ENCODE results near the gene SLC15A3. TPM values are rescaled to one million over a fixed set of nuclear protein-coding genes. Genes with fewer than 3 reads are reported as not detected.

SLC15A3 gene
- total and polyA plus RNA-seq, 10 donors: 62.9 to 139 (median 115) TPM

DNA sequence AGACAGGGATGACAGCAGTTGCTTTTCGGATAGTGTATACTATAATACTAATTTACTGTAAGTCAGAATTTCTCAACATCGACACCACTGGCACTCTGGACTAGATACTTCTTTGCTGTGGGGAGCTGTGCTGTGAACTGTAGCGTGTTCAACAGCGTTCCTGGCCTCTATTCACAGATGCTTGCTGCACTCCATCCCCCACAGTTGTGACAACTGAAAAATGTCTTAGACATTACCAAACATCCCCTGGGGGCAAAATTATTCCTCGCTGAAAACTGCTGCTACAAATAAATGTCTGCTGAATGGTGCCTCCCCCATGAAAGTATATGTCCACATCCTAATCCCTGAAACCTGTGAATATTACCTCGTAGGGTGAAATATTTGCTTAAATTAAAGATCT, 7.5 kb upstream of the SLC15A3 start:
- H3K36me3 ChIP-seq: no peaks in the 10 kb centered on the region
- TF ChIP-seq, protein P1, sequence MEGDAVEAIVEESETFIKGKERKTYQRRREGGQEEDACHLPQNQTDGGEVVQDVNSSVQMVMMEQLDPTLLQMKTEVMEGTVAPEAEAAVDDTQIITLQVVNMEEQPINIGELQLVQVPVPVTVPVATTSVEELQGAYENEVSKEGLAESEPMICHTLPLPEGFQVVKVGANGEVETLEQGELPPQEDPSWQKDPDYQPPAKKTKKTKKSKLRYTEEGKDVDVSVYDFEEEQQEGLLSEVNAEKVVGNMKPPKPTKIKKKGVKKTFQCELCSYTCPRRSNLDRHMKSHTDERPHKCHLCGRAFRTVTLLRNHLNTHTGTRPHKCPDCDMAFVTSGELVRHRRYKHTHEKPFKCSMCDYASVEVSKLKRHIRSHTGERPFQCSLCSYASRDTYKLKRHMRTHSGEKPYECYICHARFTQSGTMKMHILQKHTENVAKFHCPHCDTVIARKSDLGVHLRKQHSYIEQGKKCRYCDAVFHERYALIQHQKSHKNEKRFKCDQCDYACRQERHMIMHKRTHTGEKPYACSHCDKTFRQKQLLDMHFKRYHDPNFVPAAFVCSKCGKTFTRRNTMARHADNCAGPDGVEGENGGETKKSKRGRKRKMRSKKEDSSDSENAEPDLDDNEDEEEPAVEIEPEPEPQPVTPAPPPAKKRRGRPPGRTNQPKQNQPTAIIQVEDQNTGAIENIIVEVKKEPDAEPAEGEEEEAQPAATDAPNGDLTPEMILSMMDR (IDR thresholded peaks at IDR 0.05 in 8 of 11, conservative IDR thresholded peaks at IDR 0.05 in 3 of 11): no peak
- no peak for TF ChIP-seq POLR2AphosphoS5 (IDR thresholded peaks at IDR 0.05)
- no peak for TF ChIP-seq POLR2A (IDR thresholded peaks at IDR 0.05)
- WGBS, 5 donors: 76 to 86% (median 82%) methylated on average over 6 of the region's 6 CpGs
- no peaks in the 10 kb centered on the region for H3K9me3 ChIP-seq
- H3K27me3 ChIP-seq (replicated peaks in 1 of 7): peaks cover 0 to 5% (median 0%) of the 10 kb centered on the region in 7 donors
- no peak overlapping the region for H3K4me3 ChIP-seq
- peaks cover 0 to 19% (median 9%) of the 10 kb centered on the region in 6 donors for H3K4me1 ChIP-seq
- no peak overlapping the region for H3K27ac ChIP-seq
- intact Hi-C loops (cut with DNase I; ENCODE audit: low total_unique reads): no loop called here
- DNase-seq: no peak

DNA sequence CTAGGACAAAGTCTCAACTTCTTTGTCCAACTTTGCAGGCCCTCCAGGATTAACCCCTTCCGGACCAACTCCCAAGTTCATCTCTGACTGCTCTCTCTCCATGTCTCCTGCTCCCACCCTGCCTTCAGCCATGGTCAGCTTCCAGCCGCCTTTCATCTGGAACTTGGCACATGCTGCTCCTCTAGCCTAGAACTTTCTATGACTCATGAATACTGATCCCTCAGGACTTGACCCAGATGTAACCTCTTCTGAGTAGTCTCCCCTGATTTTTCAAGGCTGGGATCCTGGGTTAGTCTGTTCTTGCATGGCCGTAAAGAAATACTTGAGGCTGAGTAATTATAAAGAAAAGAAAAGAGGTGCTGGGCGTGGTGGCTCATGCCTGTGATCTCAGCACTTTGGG, 5.2 kb upstream of the SLC15A3 start:
- no peak for DNase-seq
- Histone ChIP-seq H3K36me3 (no peaks in the 10 kb centered on the region), H3K4me1 (peaks cover 7 to 41% (median 29%) of the 10 kb centered on the region in 6 donors), H3K27ac (no peak overlapping the region), H3K9me3 (no peaks in the 10 kb centered on the region), H3K4me3 (no peak overlapping the region), H3K27me3 (replicated peaks in 1 of 7) (peaks cover 0 to 5% (median 0%) of the 10 kb centered on the region in 7 donors)
- 86 to 94% (median 88%) methylated on average over 4 of the region's 4 CpGs for WGBS, 5 donors
- intact Hi-C loops (cut with DNase I; ENCODE audit: low total_unique reads): no loop called here
- no peak for TF ChIP-seq POLR2AphosphoS5 (IDR thresholded peaks at IDR 0.05)
- TF ChIP-seq POLR2A (IDR thresholded peaks at IDR 0.05): no peak
- TF ChIP-seq, protein P1 (IDR thresholded peaks at IDR 0.05 in 8 of 11, conservative IDR thresholded peaks at IDR 0.05 in 3 of 11): no peak

DNA sequence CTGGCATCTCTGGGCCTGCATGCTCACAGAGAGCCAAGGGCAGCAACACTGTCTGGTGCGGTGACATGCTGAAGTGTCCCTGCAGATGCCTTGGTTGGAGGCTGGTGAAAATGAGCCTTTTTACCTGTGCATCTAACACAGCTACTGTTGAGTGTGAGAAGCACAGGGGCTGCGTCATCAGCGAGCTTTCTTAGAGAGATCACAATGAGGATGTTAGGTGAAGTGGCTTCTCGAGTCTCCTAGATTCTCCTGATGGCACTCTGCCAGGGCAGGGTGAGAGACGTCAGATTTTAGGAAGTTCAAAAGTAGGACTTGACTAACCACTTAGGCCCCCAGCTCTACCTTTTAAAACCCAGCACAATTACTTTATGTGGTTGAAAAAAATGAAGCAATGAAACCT, 3.6 kb upstream of the SLC15A3 start:
- TF ChIP-seq, protein P1 (IDR thresholded peaks at IDR 0.05 in 8 of 11, conservative IDR thresholded peaks at IDR 0.05 in 3 of 11): no peak
- TF ChIP-seq POLR2A (IDR thresholded peaks at IDR 0.05) (no peak), POLR2AphosphoS5 (IDR thresholded peaks at IDR 0.05) (no peak)
- Histone ChIP-seq H3K9me3 (no peaks in the 10 kb centered on the region), H3K36me3 (no peaks in the 10 kb centered on the region), H3K27ac (peak overlapping the region in 1 of 8 donors; percentile 93), H3K4me1 (peaks cover 7 to 53% (median 35%) of the 10 kb centered on the region in 6 donors), H3K4me3 (no peak overlapping the region), H3K27me3 (replicated peaks in 1 of 7) (peaks cover 0 to 6% (median 0%) of the 10 kb centered on the region in 7 donors)
- 25 to 45% (median 37%) methylated on average over 5 of the region's 5 CpGs for WGBS, 5 donors
- peak; percentile 70 for DNase-seq
- intact Hi-C loops (cut with DNase I; ENCODE audit: low total_unique reads): no loop called here

DNA sequence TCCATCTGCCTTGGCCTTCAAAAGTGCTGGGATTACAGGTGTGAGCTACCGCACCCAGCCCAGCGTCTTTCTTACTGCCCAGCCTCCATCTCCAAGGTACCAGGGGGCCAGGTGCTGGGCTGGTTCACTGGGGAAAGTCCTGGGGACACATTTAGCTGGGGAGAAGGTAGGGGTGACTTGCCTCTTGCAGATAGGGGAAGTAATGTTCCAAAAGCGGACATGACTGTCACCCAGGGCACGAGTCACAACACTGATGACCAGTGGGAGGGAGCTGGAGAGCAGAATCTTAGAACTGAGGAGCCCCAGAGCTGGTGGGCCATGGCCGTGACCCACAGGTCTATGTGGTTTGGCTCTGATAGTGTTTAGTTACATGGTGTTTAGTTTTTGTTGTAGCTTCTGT, 2.4 kb upstream of the SLC15A3 start:
- WGBS, 5 donors: 59 to 72% (median 62%) methylated on average over 5 of the region's 5 CpGs
- Histone ChIP-seq H3K4me1 (peaks cover 15 to 64% (median 46%) of the 10 kb centered on the region in 6 donors), H3K36me3 (no peaks in the 10 kb centered on the region), H3K9me3 (no peaks in the 10 kb centered on the region), H3K4me3 (peak overlapping the region in 1 of 8 donors; percentile 88), H3K27me3 (replicated peaks in 1 of 7) (peaks cover 0 to 6% (median 0%) of the 10 kb centered on the region in 7 donors), H3K27ac (peak overlapping the region in 7 of 8 donors; percentile 44 to 98 (median 92))
- peak in 1 of 3 donors; percentile 56 for TF ChIP-seq POLR2AphosphoS5 (IDR thresholded peaks at IDR 0.05)
- TF ChIP-seq, protein P1 (IDR thresholded peaks at IDR 0.05 in 8 of 11, conservative IDR thresholded peaks at IDR 0.05 in 3 of 11): no peak
- intact Hi-C loops (cut with DNase I; ENCODE audit: low total_unique reads): no loop called here
- peak; percentile 83 for DNase-seq
